IMR-90 (cell line): ENCODE data around the gene VPREB3. TPM values are rescaled to one million over a fixed set of nuclear protein-coding genes. Genes with fewer than 3 reads are reported as not detected.

Source experiments
- ATAC-seq: fragments of 200-7000 bp; cut with Tn5 transposase; 2 replicates; pipeline ENCODE4 v1.9.1; 2020; ENCODE audit warnings: low read depth, mild to moderate bottlenecking, moderate library complexity
- BruUV-seq: library from RNA; stranded (reverse); fragments of 400-500 nt; replicated peaks from 2 replicates; lab custom pipeline; 2021; lab: Mats Ljungman, UMichigan
- CTCF ChIA-PET: fragments of 300-600 bp; formaldehyde crosslinking; extraction: SDS; loops from one replicate; lab custom pipeline; 2021; ENCODE audit warnings: antibody characterized with exemption; lab: Yijun Ruan, JAX
- POLR2A ChIA-PET: fragments of 300-600 bp; sonication (Branson Sonifier 250); formaldehyde crosslinking; loops from one replicate; lab custom pipeline; 2022; ENCODE audit warnings: antibody characterized with exemption; ENCODE audit not compliant: unreplicated experiment; lab: Charles Lee
- DNase-seq: peaks from one replicate; pipeline ENCODE4 v3.0.0; 2013
- H2AFZ ChIP-seq: replicated peaks from 2 replicates; pipeline ENCODE3; 2013; ENCODE audit warnings: low read length, mild to moderate bottlenecking; ENCODE audit not compliant: poor library complexity
- H2AK5ac ChIP-seq: 2 replicates; pipeline ENCODE4 v1.6.1; 2013; ENCODE audit warnings: low read depth, low read length, inconsistent platforms
- H2AK9ac ChIP-seq: replicated peaks from 2 replicates; pipeline ENCODE3; 2013; ENCODE audit warnings: mild to moderate bottlenecking, low read depth, low read length, moderate library complexity; ENCODE audit not compliant: poor library complexity
- H2BK120ac ChIP-seq: 2 replicates; pipeline ENCODE4 v1.6.1; 2013; ENCODE audit warnings: low read depth, low read length, inconsistent platforms
- H2BK15ac ChIP-seq: 3 replicates; pipeline ENCODE4 v1.6.1; 2013; ENCODE audit warnings: low read depth, low read length, inconsistent platforms
- H2BK20ac ChIP-seq: 2 replicates; pipeline ENCODE4 v1.6.1; 2013; ENCODE audit warnings: low read depth, mild to moderate bottlenecking, inconsistent platforms, low read length, moderate library complexity
- H2BK5ac ChIP-seq: 2 replicates; pipeline ENCODE4 v1.6.1; 2013; ENCODE audit warnings: mild to moderate bottlenecking, low read depth, low read length, inconsistent platforms; ENCODE audit not compliant: poor library complexity, severe bottlenecking
- H3K14ac ChIP-seq: replicated peaks from 2 replicates; pipeline ENCODE4 v1.6.1; 2013; ENCODE audit warnings: low read depth, low read length, inconsistent platforms
- H3K18ac ChIP-seq: 2 replicates; pipeline ENCODE4 v1.6.1; 2013; ENCODE audit warnings: low read depth, low read length, control low read depth
- H3K23ac ChIP-seq: 2 replicates; pipeline ENCODE4 v1.6.1; 2013; ENCODE audit warnings: low read depth, low read length, inconsistent platforms
- H3K27ac ChIP-seq: 2 replicates; pipeline ENCODE4 v1.5.1; 2013; ENCODE audit warnings: mild to moderate bottlenecking, control low read depth, low read length; ENCODE audit not compliant: insufficient read depth
- H3K27me3 ChIP-seq: 2 replicates; pipeline ENCODE4 v1.6.1; 2013; ENCODE audit warnings: low read length; ENCODE audit not compliant: control insufficient read depth, insufficient read depth
- H3K36me3 ChIP-seq: 2 replicates; pipeline ENCODE4 v1.6.1; 2013; ENCODE audit warnings: low read length, mixed read lengths; ENCODE audit not compliant: control insufficient read depth, insufficient read depth
- H3K4ac ChIP-seq: 2 replicates; pipeline ENCODE4 v1.6.1; 2013; ENCODE audit warnings: low read depth, low read length, inconsistent platforms
- H3K4me1 ChIP-seq: 2 replicates; pipeline ENCODE4 v1.6.1; 2013; ENCODE audit warnings: low read length, mixed read lengths; ENCODE audit not compliant: control insufficient read depth, insufficient read depth
- H3K4me2 ChIP-seq: 2 replicates; pipeline ENCODE4 v1.6.1; 2013; ENCODE audit warnings: low read depth, mild to moderate bottlenecking, control low read depth, low read length, moderate library complexity
- H3K4me3 ChIP-seq: 2 replicates; pipeline ENCODE4 v1.5.1; 2013; ENCODE audit warnings: low read depth, mild to moderate bottlenecking, control low read depth, low read length, moderate library complexity; ENCODE audit not compliant: insufficient read depth
- H3K56ac ChIP-seq: 2 replicates; pipeline ENCODE4 v1.6.1; 2013; ENCODE audit warnings: low read length, inconsistent platforms; ENCODE audit not compliant: insufficient read depth; ENCODE audit errors: extremely low read depth
- H3K79me1 ChIP-seq, 2 experiments: 2 replicates each; pipeline ENCODE4 v1.6.1; 2013; ENCODE audit warnings: low read length in 2 of 2, inconsistent platforms in 1 of 2, low read depth in 1 of 2
- H3K9ac ChIP-seq: 2 replicates; pipeline ENCODE4 v1.6.1; 2013; ENCODE audit warnings: low read depth, low read length, control low read depth
- H3K9me1 ChIP-seq: 2 replicates; pipeline ENCODE4 v1.6.1; 2013; ENCODE audit warnings: low read length, inconsistent platforms; ENCODE audit not compliant: insufficient read depth
- H3K9me3 ChIP-seq: 2 replicates; pipeline ENCODE4 v1.6.1; 2013; ENCODE audit warnings: low read length; ENCODE audit not compliant: control insufficient read depth, insufficient read depth
- H4K20me1 ChIP-seq: 2 replicates; pipeline ENCODE4 v1.6.1; 2013; ENCODE audit warnings: low read length, inconsistent platforms; ENCODE audit not compliant: insufficient read depth
- H4K5ac ChIP-seq: 2 replicates; pipeline ENCODE4 v1.6.1; 2013; ENCODE audit warnings: mild to moderate bottlenecking, low read depth, low read length, control low read depth
- H4K8ac ChIP-seq, 2 experiments: 2 replicates each; pipeline ENCODE4 v1.6.1; 2013; ENCODE audit warnings: low read depth in 2 of 2, low read length in 2 of 2, control low read depth in 1 of 2, inconsistent platforms in 1 of 2
- H4K91ac ChIP-seq: 2 replicates; pipeline ENCODE4 v1.6.1; 2013; ENCODE audit warnings: low read depth, low read length, inconsistent platforms; ENCODE audit not compliant: insufficient read depth
- BHLHE40 ChIP-seq: fragments of 150-350 bp; IDR thresholded peaks from 2 replicates; pipeline ENCODE4 v1.6.1; 2016; ENCODE audit warnings: mild to moderate bottlenecking, low read depth, low read length
- CEBPB ChIP-seq: IDR thresholded peaks from 2 replicates; pipeline ENCODE4 v1.6.1; 2012; ENCODE audit warnings: low read depth, low read length, improper control_type of control experiment
- CHD1 ChIP-seq: IDR thresholded peaks from 2 replicates; pipeline ENCODE4 v1.6.1; 2012; ENCODE audit warnings: low read depth, low read length, improper control_type of control experiment
- CTCF ChIP-seq: conservative IDR thresholded peaks from 2 replicates; pipeline ENCODE4 v1.5.1; 2012; ENCODE audit warnings: mild to moderate bottlenecking, low read depth, low read length, improper control_type of control experiment
- ELK1 ChIP-seq: fragments of 150-350 bp; IDR thresholded peaks from 2 replicates; pipeline ENCODE4 v1.6.1; 2016; ENCODE audit warnings: low read depth, mild to moderate bottlenecking, low read length, moderate library complexity, borderline replicate concordance
- FOS ChIP-seq: fragments of 150-350 bp; IDR thresholded peaks from 2 replicates; pipeline ENCODE4 v1.6.1; 2016; ENCODE audit warnings: low read depth, low read length
- MAFK ChIP-seq: IDR thresholded peaks from 2 replicates; pipeline ENCODE4 v1.6.1; 2012; ENCODE audit warnings: low read depth, low read length, improper control_type of control experiment
- MAZ ChIP-seq: IDR thresholded peaks from 2 replicates; pipeline ENCODE4 v1.6.1; 2012; ENCODE audit warnings: low read depth, mild to moderate bottlenecking, low read length, improper control_type of control experiment, moderate library complexity, borderline replicate concordance
- NFE2L2 ChIP-seq: fragments of 150-350 bp; IDR thresholded peaks from 2 replicates; pipeline ENCODE4 v1.6.1; 2016; ENCODE audit warnings: low read depth, mild to moderate bottlenecking, low read length
- POLR2A ChIP-seq: IDR thresholded peaks from 2 replicates; pipeline ENCODE4 v1.6.1; 2012; ENCODE audit warnings: mild to moderate bottlenecking, low read depth, low read length
- RCOR1 ChIP-seq: IDR thresholded peaks from 2 replicates; pipeline ENCODE4 v1.6.1; 2012; ENCODE audit warnings: mild to moderate bottlenecking, low read length, improper control_type of control experiment; ENCODE audit not compliant: insufficient replicate concordance
- RFX5 ChIP-seq: IDR thresholded peaks from 2 replicates; pipeline ENCODE4 v1.8.0; 2012; ENCODE audit warnings: low read depth, mild to moderate bottlenecking, low read length, moderate library complexity
- SMC3 ChIP-seq: fragments of 150-350 bp; IDR thresholded peaks from 2 replicates; pipeline ENCODE4 v1.6.1; 2016; ENCODE audit warnings: low read depth, mild to moderate bottlenecking, antibody characterized with exemption, low read length, moderate library complexity
- USF2 ChIP-seq: fragments of 150-350 bp; IDR thresholded peaks from 2 replicates; pipeline ENCODE4 v1.6.1; 2017; ENCODE audit warnings: mild to moderate bottlenecking, antibody characterized with exemption, low read length, low read depth
- WGBS, 2 experiments: methylation state at CpG; one replicate each; pipeline versions ENCODE4 v1.1.5 to v1.1.7; 2013; ENCODE audit warnings: missing lambda C conversion rate in 2 of 2; ENCODE audit not compliant: insufficient read length in 1 of 2; ENCODE audit errors: extremely low coverage in 2 of 2; 5-methylcytosine and 5-hydroxymethylcytosine counted together
- dilution Hi-C: fragments of 300-500 bp; cut with HindIII; formaldehyde crosslinking; loops from one replicate; pipeline ENCODE4 v1.14.3; 2018; ENCODE audit warnings: low sequenced_read_pairs; ENCODE audit not compliant: unreplicated experiment
- in situ Hi-C: fragments of 300-500 bp; cut with MboI; formaldehyde crosslinking; loops from 3 replicates; pipeline ENCODE4 v1.14.3; 2019; ENCODE audit warnings: low sequenced_read_pairs, inconsistent platforms, mixed read lengths
- intact Hi-C: fragments of 100-400 bp; cut with micrococcal nuclease; formaldehyde crosslinking; loops from 2 replicates; pipeline ENCODE4 v1.10.0; 2022
- polyA plus RNA-seq, 3 experiments: library from polyadenylated mRNA; depleted of rRNA; stranded (reverse); fragments of >200 nt; gene quantifications; 2 replicates each; pipeline ENCODE4 v1.2.3, GENCODE V29; 2012; ENCODE audit warnings: low replicate concordance in 1 of 3
- total RNA-seq: library from RNA; depleted of rRNA; stranded (reverse); fragments of >200 nt; gene quantifications from 2 replicates; pipeline ENCODE4 v1.2.3, GENCODE V29; 2012

The VPREB3 gene
- total and polyA plus RNA-seq, 2 of the 4 experiments (the other 2 are of a cell fraction): not detected

GRCh38 chr22:23764899-23765881 lies 11.0 kb upstream of the VPREB3 start:
- no peak for ATAC-seq
- no peak for TF ChIP-seq NFE2L2
- no peak for TF ChIP-seq SMC3
- TF ChIP-seq USF2: no peak
- no peak for TF ChIP-seq RFX5
- TF ChIP-seq FOS: no peak
- no peak for TF ChIP-seq MAZ
- TF ChIP-seq CHD1: no peak
- TF ChIP-seq MAFK: no peak
- TF ChIP-seq POLR2A: no peak
- no peak for TF ChIP-seq CEBPB
- no peak for TF ChIP-seq RCOR1
- no peak for TF ChIP-seq ELK1
- no peak for TF ChIP-seq BHLHE40
- no peak for TF ChIP-seq CTCF

More at GRCh38 chr22:23764899-23765881, 11.0 kb upstream of the VPREB3 start:
- H3K56ac ChIP-seq: no peak overlapping the region
- dilution Hi-C loops: no loop called here
- no peak for DNase-seq
- no peak overlapping the region for H2BK120ac ChIP-seq
- no peak overlapping the region for H2BK5ac ChIP-seq
- no peak overlapping the region for H4K91ac ChIP-seq
- no peak overlapping the region for H3K4me3 ChIP-seq
- POLR2A ChIA-PET: no interaction called here
- H2AK9ac ChIP-seq: no peak overlapping the region
- no peak overlapping the region for H4K8ac ChIP-seq
- H3K4me1 ChIP-seq: peaks cover 10% of the 10 kb centered on the region
- no peak overlapping the region for H3K4me2 ChIP-seq
- no peak overlapping the region for H3K23ac ChIP-seq
- CTCF ChIA-PET: interaction anchor here (2.1 kb wide), 1 partner anchor 85 kb away, joined by 8 read pairs; no protein-coding TSS in a partner anchor
- H2BK15ac ChIP-seq: no peak overlapping the region
- BruUV-seq: no TSS peak
- no peak overlapping the region for H2AFZ ChIP-seq
- H3K9me1 ChIP-seq: 0 out of 2 replicates have a peak, but pooled peaks cover 7% of the 10 kb centered on the region
- no peaks in the 10 kb centered on the region for H3K36me3 ChIP-seq
- 90% methylated on average over 3 of the region's 9 CpGs; no CpG with 5 or more reads in 1 of the 2 experiments for WGBS, 2 experiments
- no peak overlapping the region for H3K14ac ChIP-seq
- in situ Hi-C loops: no loop called here
- H2BK20ac ChIP-seq: no peak overlapping the region
- no peaks in the 10 kb centered on the region for H4K20me1 ChIP-seq
- no peaks in the 10 kb centered on the region for H3K79me1 ChIP-seq
- no peak overlapping the region for H4K5ac ChIP-seq
- H3K27ac ChIP-seq: no peak overlapping the region
- H3K9me3 ChIP-seq: no peaks in the 10 kb centered on the region
- intact Hi-C loops: loop anchor here (5.0 kb wide), 1 partner anchor 223 kb away; no protein-coding TSS in a partner anchor
- H2AK5ac ChIP-seq: no peak overlapping the region
- H3K27me3 ChIP-seq: no peaks in the 10 kb centered on the region
- H3K18ac ChIP-seq: no peak overlapping the region
- H3K4ac ChIP-seq: no peak overlapping the region
- no peak overlapping the region for H3K9ac ChIP-seq
